ENCODE results near the gene GCSAM. TPM values are rescaled to one million over a fixed set of nuclear protein-coding genes. Genes with fewer than 3 reads are reported as not detected.
"Not testable (repeated sequence)": the region's sequence is repeated elsewhere in the genome, so short reads cannot be mapped to it uniquely, and the experiment has no call there.

GCSAM gene
- total and polyA plus RNA-seq, 2 donors (not counting 3 experiments of a cell fraction or from before 2014, with no cell fraction given) = not detected

DNA sequence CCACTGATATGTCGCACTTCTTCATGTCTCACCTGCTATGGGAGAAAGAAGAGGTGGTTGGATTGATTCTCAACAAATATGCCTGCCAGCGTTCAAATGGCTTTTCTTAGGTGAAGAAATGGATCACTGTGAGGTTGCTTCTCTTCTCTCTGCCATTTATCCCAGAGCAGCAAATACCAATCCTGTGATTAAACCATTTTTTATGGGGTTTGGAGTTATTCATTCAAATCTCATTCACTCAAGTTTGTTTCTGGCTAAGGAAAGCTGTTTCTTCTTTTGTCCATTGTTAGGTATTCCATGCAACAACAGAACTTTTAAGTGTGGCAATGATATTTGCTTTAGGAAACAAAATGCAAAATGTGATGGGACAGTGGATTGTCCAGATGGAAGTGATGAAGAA is 59.0 kb downstream of the GCSAM start:
- dilution Hi-C loops (cut with MboI; ENCODE audit: extremely low pct_ligation_motif_present, low sequenced_read_pairs) (no loop called here), intact Hi-C loops (cut with micrococcal nuclease) (no loop called here)
- peaks cover 17% of the 10 kb centered on the region for H3K4me1 ChIP-seq (ENCODE audit: control insufficient read depth, extremely low read depth, insufficient read depth, low read length)
- no peak for TF ChIP-seq FOS (IDR thresholded peaks at IDR 0.05; ENCODE audit: borderline replicate concordance, insufficient read depth, low read length)
- no peak for TF ChIP-seq GATA2 (IDR thresholded peaks at IDR 0.05; ENCODE audit: insufficient read depth, insufficient read length, low read depth, low read length)
- TF ChIP-seq POLR2AphosphoS5 (IDR thresholded peaks at IDR 0.05; ENCODE audit: insufficient read depth, low read depth, low read length) = no peak
- no peak for TF ChIP-seq EZH2 (IDR thresholded peaks at IDR 0.05; ENCODE audit: borderline replicate concordance, low read depth, low read length, severe bottlenecking)
- TF ChIP-seq JUN (IDR thresholded peaks at IDR 0.05; ENCODE audit: borderline replicate concordance, insufficient read depth, insufficient read length, low read depth) = no peak
- TF ChIP-seq POLR2A (IDR thresholded peaks at IDR 0.05; ENCODE audit: low read depth, low read length) = no peak
- TF ChIP-seq, protein P1, sequence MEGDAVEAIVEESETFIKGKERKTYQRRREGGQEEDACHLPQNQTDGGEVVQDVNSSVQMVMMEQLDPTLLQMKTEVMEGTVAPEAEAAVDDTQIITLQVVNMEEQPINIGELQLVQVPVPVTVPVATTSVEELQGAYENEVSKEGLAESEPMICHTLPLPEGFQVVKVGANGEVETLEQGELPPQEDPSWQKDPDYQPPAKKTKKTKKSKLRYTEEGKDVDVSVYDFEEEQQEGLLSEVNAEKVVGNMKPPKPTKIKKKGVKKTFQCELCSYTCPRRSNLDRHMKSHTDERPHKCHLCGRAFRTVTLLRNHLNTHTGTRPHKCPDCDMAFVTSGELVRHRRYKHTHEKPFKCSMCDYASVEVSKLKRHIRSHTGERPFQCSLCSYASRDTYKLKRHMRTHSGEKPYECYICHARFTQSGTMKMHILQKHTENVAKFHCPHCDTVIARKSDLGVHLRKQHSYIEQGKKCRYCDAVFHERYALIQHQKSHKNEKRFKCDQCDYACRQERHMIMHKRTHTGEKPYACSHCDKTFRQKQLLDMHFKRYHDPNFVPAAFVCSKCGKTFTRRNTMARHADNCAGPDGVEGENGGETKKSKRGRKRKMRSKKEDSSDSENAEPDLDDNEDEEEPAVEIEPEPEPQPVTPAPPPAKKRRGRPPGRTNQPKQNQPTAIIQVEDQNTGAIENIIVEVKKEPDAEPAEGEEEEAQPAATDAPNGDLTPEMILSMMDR (IDR thresholded peaks at IDR 0.05; ENCODE audit: extremely low read depth in 1 of 2, insufficient read depth in 1 of 2, low read depth in 1 of 2, low read length in 2 of 2) = no peak
- no peak for TF ChIP-seq MYC (IDR thresholded peaks at IDR 0.05; ENCODE audit: low read depth, low read length)
- no peaks in the 10 kb centered on the region for H4K20me1 ChIP-seq (replicated peaks; ENCODE audit: control insufficient read depth, extremely low read depth, insufficient read depth, low read length)
- H2AFZ ChIP-seq (ENCODE audit: low read depth, low read length) = no peak overlapping the region
- no peaks in the 10 kb centered on the region for H3K9me1 ChIP-seq (replicated peaks; ENCODE audit: control insufficient read depth, extremely low read depth, insufficient read depth, low read length)
- DNase-seq (ENCODE audit: low read depth, low spot score) (no peak), FAIRE-seq (no peak)
- no peak overlapping the region for H3K4me3 ChIP-seq (replicated peaks in 1 of 3; ENCODE audit: insufficient read depth in 1 of 3, low read depth in 1 of 3, low read length in 3 of 3)
- H3K79me2 ChIP-seq (ENCODE audit: control insufficient read depth, insufficient read depth, low read length) = no peaks in the 10 kb centered on the region
- no TSS peak for BruUV-seq (replicated peaks)
- no peaks in the 10 kb centered on the region for H3K9me3 ChIP-seq (replicated peaks; ENCODE audit: control insufficient read depth, insufficient read depth, low read length)
- ChIA-PET CTCF (no interaction called here), POLR2A (no interaction called here)
- no peaks in the 10 kb centered on the region for H3K36me3 ChIP-seq (ENCODE audit: control insufficient read depth in 2 of 2, extremely low read depth in 1 of 2, insufficient read depth in 2 of 2, low read length in 2 of 2)
- no peaks in the 10 kb centered on the region for H3K27me3 ChIP-seq (ENCODE audit: control insufficient read depth in 2 of 2, insufficient read depth in 2 of 2, low read length in 2 of 2)
- peak overlapping the region; percentile 68 for H3K27ac ChIP-seq (ENCODE audit: insufficient read depth, low read depth, low read length)
- peak overlapping the region; percentile 40 for H3K9ac ChIP-seq (replicated peaks; ENCODE audit: extremely low read depth, insufficient read depth, low read length)
- H3K4me2 ChIP-seq (ENCODE audit: insufficient read depth, low read length) = peak overlapping the region; percentile 21

DNA sequence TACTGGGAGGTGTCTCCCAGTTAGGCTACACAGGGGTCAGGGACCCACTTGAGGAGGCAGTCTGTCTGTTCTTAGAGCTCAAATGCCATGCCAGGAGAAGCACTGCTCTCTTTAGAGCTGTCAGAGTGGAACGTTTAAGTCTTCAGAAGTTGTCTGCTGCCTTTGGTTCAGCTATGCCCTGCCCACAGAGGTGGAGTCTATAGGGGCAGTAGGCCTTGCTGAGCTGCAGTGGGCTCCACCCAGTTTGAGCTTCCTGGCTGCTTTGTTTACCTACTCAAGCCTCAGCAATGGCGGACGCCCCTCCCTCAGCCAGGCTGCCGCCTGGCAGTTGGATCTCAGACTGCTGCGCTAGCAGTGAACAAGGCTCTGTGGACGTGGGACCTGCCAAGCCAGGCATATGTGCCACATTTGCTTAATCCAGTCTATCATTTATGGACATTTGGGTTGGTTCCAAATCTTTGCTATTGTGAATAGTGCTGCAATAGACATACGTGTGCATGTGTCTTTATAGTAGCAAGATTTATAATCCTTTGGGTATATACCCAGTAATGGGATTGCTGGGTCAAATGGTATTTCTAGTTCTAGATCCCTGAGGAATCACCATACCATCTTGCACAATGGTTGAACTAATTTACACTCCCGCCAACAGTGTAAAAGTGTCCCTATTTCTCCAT is 60.5 kb downstream of the GCSAM start:
- FAIRE-seq; H2AFZ ChIP-seq (ENCODE audit: low read depth, low read length); H3K27ac ChIP-seq (ENCODE audit: insufficient read depth, low read depth, low read length); H3K27me3 ChIP-seq (ENCODE audit: control insufficient read depth in 2 of 2, insufficient read depth in 2 of 2, low read length in 2 of 2); intact Hi-C loops (cut with micrococcal nuclease); POLR2A ChIA-PET; H3K9me1 ChIP-seq (replicated peaks; ENCODE audit: control insufficient read depth, extremely low read depth, insufficient read depth, low read length); H3K9me3 ChIP-seq (replicated peaks; ENCODE audit: control insufficient read depth, insufficient read depth, low read length); H3K4me3 ChIP-seq (replicated peaks in 1 of 3; ENCODE audit: insufficient read depth in 1 of 3, low read depth in 1 of 3, low read length in 3 of 3); H3K9ac ChIP-seq (replicated peaks; ENCODE audit: extremely low read depth, insufficient read depth, low read length); BruUV-seq (replicated peaks); dilution Hi-C loops (cut with MboI; ENCODE audit: extremely low pct_ligation_motif_present, low sequenced_read_pairs); DNase-seq (ENCODE audit: low read depth, low spot score); H3K4me2 ChIP-seq (ENCODE audit: insufficient read depth, low read length); H3K36me3 ChIP-seq (ENCODE audit: control insufficient read depth in 2 of 2, extremely low read depth in 1 of 2, insufficient read depth in 2 of 2, low read length in 2 of 2); CTCF ChIA-PET; H3K79me2 ChIP-seq (ENCODE audit: control insufficient read depth, insufficient read depth, low read length); H4K20me1 ChIP-seq (replicated peaks; ENCODE audit: control insufficient read depth, extremely low read depth, insufficient read depth, low read length): not testable (repeated sequence)
- peaks cover 17% of the 10 kb centered on the region for H3K4me1 ChIP-seq (ENCODE audit: control insufficient read depth, extremely low read depth, insufficient read depth, low read length)

Measured in endothelial cell of umbilical vein (primary cell).